Adipocyte (in vitro differentiated cells): ENCODE measurements around the gene DDC.

Experiments used
- DNase-seq: peaks from one replicate; pipeline ENCODE4 v3.0.0-alpha.2; 2015; ENCODE audit warnings: low read depth
- H3K27me3 ChIP-seq: replicated peaks from 2 replicates; pipeline ENCODE4 v1.7.0; 2013; ENCODE audit warnings: mild to moderate bottlenecking, low read length, moderate library complexity; ENCODE audit not compliant: control insufficient read depth, insufficient read depth
- H3K36me3 ChIP-seq: 2 replicates; pipeline ENCODE4 v1.7.0; 2013; ENCODE audit warnings: low read length, mild to moderate bottlenecking, moderate library complexity; ENCODE audit not compliant: control insufficient read depth, insufficient read depth, severe bottlenecking
- H3K4me1 ChIP-seq: 2 replicates; pipeline ENCODE4 v1.7.0; 2013; ENCODE audit warnings: mild to moderate bottlenecking, low read length, moderate library complexity; ENCODE audit not compliant: control insufficient read depth, insufficient read depth
- H3K4me3 ChIP-seq: 2 replicates; pipeline ENCODE4 v1.7.0; 2013; ENCODE audit warnings: mild to moderate bottlenecking, low read length, moderate library complexity
- H3K9ac ChIP-seq: 2 replicates; pipeline ENCODE4 v1.7.0; 2013; ENCODE audit warnings: mild to moderate bottlenecking, low read length, moderate library complexity
- H3K9me3 ChIP-seq: 2 replicates; pipeline ENCODE4 v1.7.0; 2013; ENCODE audit warnings: mild to moderate bottlenecking, low read length, moderate library complexity; ENCODE audit not compliant: control insufficient read depth

The DDC gene

DNA sequence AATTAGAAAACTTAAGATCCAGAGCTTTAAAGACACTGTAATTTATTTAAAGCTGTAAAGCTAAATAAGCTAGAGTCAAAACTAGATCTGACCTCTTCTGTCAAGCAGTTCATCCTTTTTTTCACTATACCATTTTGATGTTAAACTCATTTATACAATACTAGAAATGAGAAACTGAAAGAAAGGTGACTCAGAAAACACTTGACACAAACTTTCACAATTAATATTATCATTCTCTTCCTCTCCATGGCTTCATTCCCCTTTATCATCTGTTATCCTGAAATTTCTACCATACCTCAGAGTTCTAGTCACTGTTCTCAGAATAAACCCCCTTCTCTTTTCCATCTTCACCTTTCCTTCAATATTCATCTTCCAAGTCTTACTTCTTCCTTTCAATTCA lies 116.4 kb downstream of the DDC start:
- H3K36me3 ChIP-seq, result peaks cover 13% of the 10 kb centered on the region
- no peaks in the 10 kb centered on the region for H3K27me3 ChIP-seq
- no peaks in the 10 kb centered on the region for H3K9me3 ChIP-seq
- no peak for DNase-seq
- no peak overlapping the region for H3K9ac ChIP-seq
- peaks cover 12% of the 10 kb centered on the region for H3K4me1 ChIP-seq
- H3K4me3 ChIP-seq, result no peak overlapping the region

- DNase-seq, result no peak
- no peaks in the 10 kb centered on the region for H3K27me3 ChIP-seq
- H3K9me3 ChIP-seq, result no peaks in the 10 kb centered on the region
- H3K36me3 ChIP-seq, result peaks cover 13% of the 10 kb centered on the region
- peaks cover 12% of the 10 kb centered on the region for H3K4me1 ChIP-seq
- H3K4me3 ChIP-seq, result no peak overlapping the region
- no peak overlapping the region for H3K9ac ChIP-seq
These were observed 118.7 kb downstream of the DDC start for GRCh38 chr7:50446542-50446960.

DNA sequence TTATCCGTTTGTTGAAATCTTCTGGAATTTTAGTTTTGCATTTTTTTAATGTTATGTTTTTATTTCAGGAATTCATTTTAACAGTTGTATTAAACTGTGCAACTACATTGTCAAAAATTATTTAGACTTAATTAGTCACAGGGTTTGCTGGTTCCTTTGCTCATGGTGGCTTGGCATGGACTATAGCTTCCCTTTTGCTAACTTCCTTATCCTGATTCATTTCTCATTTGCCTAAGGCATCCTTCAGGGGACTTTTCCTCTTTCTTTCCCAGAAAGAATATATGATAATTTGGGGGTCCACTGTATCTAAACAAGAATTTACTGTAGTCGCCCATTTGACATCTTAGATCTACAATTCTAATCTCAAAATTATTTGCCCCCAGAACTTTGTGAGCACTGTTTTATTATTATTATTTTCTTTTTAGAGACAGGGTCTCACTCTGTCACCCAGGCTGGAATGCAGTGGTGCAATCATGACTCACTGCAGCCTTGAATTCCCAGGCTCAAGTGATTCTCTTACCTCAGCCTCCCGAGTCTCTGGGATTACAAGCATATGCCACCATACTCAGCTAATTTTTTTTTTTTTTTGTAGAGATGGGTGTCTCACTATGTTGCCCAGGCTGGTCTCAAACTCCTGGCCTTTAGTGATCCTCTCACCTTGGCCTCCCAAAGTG lies 128.9 kb downstream of the DDC start:
- H3K36me3 ChIP-seq, result peaks cover 3% of the 10 kb centered on the region
- DNase-seq, result peak; percentile 77
- peaks cover 12% of the 10 kb centered on the region for H3K4me1 ChIP-seq
- no peaks in the 10 kb centered on the region for H3K9me3 ChIP-seq
- H3K4me3 ChIP-seq, result no peak overlapping the region
- H3K27me3 ChIP-seq, result no peaks in the 10 kb centered on the region
- peak overlapping the region; percentile 15 for H3K9ac ChIP-seq

GRCh38 chr7:50431722-50432305 lies 133.4 kb downstream of the DDC start:
- Histone ChIP-seq H3K4me1 (peaks cover 11% of the 10 kb centered on the region), H3K4me3 (no peak overlapping the region), H3K36me3 (no peaks in the 10 kb centered on the region), H3K9me3 (no peaks in the 10 kb centered on the region), H3K27me3 (no peaks in the 10 kb centered on the region), H3K9ac (no peak overlapping the region)
- peak; percentile 15 for DNase-seq

GRCh38 chr7:50431316-50431715 lies 133.9 kb downstream of the DDC start:
- H3K9ac ChIP-seq, result no peak overlapping the region
- H3K27me3 ChIP-seq, result no peaks in the 10 kb centered on the region
- peaks cover 7% of the 10 kb centered on the region for H3K4me1 ChIP-seq
- no peaks in the 10 kb centered on the region for H3K9me3 ChIP-seq
- no peak overlapping the region for H3K4me3 ChIP-seq
- DNase-seq, result no peak
- no peaks in the 10 kb centered on the region for H3K36me3 ChIP-seq

DNA sequence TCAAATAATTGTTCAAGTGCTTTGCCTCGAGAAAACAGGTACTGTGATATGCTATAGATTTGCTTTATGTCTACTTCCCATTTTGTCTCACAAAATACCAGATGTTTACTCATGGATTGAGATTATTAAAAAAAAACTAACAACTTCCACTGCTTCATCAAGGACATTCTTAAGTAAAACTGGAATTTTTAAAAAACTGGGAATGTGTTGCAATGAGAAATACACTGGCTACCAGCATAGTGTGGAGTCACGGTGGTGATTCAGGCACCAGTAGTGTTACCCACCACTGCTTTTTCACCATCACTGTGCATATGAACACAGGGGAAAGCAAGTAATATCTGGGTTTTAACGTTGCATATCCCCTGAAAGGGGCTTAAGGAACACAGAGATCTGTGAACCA lies 136.3 kb downstream of the DDC start:
- DNase-seq, result no peak
- Histone ChIP-seq H3K9ac (no peak overlapping the region), H3K36me3 (no peaks in the 10 kb centered on the region), H3K9me3 (no peaks in the 10 kb centered on the region), H3K27me3 (no peaks in the 10 kb centered on the region), H3K4me1 (no peaks in the 10 kb centered on the region), H3K4me3 (no peak overlapping the region)

- no peak overlapping the region for H3K4me3 ChIP-seq
- no peaks in the 10 kb centered on the region for H3K9me3 ChIP-seq
- H3K27me3 ChIP-seq, result no peaks in the 10 kb centered on the region
- no peaks in the 10 kb centered on the region for H3K36me3 ChIP-seq
- no peak for DNase-seq
- no peak overlapping the region for H3K9ac ChIP-seq
- no peaks in the 10 kb centered on the region for H3K4me1 ChIP-seq
These were observed 137.7 kb downstream of the DDC start for GRCh38 chr7:50427518-50427917.

GRCh38 chr7:50426280-50427045 lies 138.7 kb downstream of the DDC start:
- no peaks in the 10 kb centered on the region for H3K36me3 ChIP-seq
- H3K4me1 ChIP-seq, result no peaks in the 10 kb centered on the region
- no peak overlapping the region for H3K4me3 ChIP-seq
- no peaks in the 10 kb centered on the region for H3K27me3 ChIP-seq
- no peaks in the 10 kb centered on the region for H3K9me3 ChIP-seq
- H3K9ac ChIP-seq, result no peak overlapping the region
- DNase-seq, result no peak

DNA sequence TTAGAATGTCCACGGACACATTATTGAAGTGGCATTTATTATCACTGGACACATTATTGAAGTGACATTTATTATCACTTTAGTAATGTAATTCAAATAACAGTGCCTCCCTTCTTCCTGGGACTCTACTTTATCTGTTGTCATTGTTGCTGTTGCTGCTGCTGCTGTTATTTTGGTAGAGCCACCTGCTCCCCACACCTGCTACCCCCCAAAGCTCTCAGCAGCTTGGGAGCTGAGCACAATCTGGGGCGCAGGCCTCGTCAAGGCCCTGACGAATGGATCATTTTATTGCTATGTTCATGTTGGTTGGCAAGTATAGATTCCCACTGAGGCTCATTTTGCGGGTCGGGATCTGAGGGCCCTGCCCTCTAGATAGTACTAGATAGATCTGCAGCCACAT lies 139.9 kb downstream of the DDC start:
- DNase-seq, result no peak
- Histone ChIP-seq H3K27me3 (no peaks in the 10 kb centered on the region), H3K9ac (no peak overlapping the region), H3K36me3 (no peaks in the 10 kb centered on the region), H3K4me3 (no peak overlapping the region), H3K9me3 (no peaks in the 10 kb centered on the region), H3K4me1 (no peaks in the 10 kb centered on the region)

GRCh38 chr7:50423860-50424259 lies 141.3 kb downstream of the DDC start:
- Histone ChIP-seq H3K27me3 (no peaks in the 10 kb centered on the region), H3K4me1 (no peaks in the 10 kb centered on the region), H3K4me3 (no peak overlapping the region), H3K36me3 (no peaks in the 10 kb centered on the region), H3K9ac (no peak overlapping the region), H3K9me3 (no peaks in the 10 kb centered on the region)
- DNase-seq, result no peak

- H3K36me3 ChIP-seq, result no peaks in the 10 kb centered on the region
These were observed 142.3 kb downstream of the DDC start for GRCh38 chr7:50422858-50423257.

More at GRCh38 chr7:50422858-50423257, 142.3 kb downstream of the DDC start:
- Histone ChIP-seq H3K4me3 (no peak overlapping the region), H3K9ac (no peak overlapping the region), H3K4me1 (no peaks in the 10 kb centered on the region), H3K9me3 (no peaks in the 10 kb centered on the region), H3K27me3 (no peaks in the 10 kb centered on the region)
- no peak for DNase-seq
